NCI-H774 (cell line): ENCODE data around the gene RNASE13.

Experiments
- DNase-seq: peaks from one replicate; lab custom pipeline; 2025; lab: John Stamatoyannopoulos, UW

The RNASE13 gene

GRCh38 chr14:21034707-21035106 is at the start of gene RNASE13:
Gene RNASE13, minus strand, starts transcription at chr14:21034807. Its CDS starts 519 bp downstream, at chr14:21034288.
- DNase-seq, result no peak

- no peak for DNase-seq
These were observed 49.8 kb upstream of the RNASE13 start for GRCh38 chr14:21084396-21084795.

GRCh38 chr14:21083565-21084325 is 49.1 kb upstream of the RNASE13 start:
- DNase-seq, result no peak

GRCh38 chr14:21081521-21082142 is 47.0 kb upstream of the RNASE13 start:
- DNase-seq, result no peak

GRCh38 chr14:21078726-21079125 is 44.1 kb upstream of the RNASE13 start:
- no peak for DNase-seq

- no peak for DNase-seq
These were observed 43.7 kb upstream of the RNASE13 start for GRCh38 chr14:21078287-21078686.

- DNase-seq, result no peak
These were observed 43.1 kb upstream of the RNASE13 start for GRCh38 chr14:21077672-21078071.

- no peak for DNase-seq
These were observed 41.3 kb upstream of the RNASE13 start for GRCh38 chr14:21075719-21076437.

- DNase-seq, result no peak
These were observed 40.0 kb upstream of the RNASE13 start for GRCh38 chr14:21074398-21075272.

GRCh38 chr14:21073921-21074320 is 39.3 kb upstream of the RNASE13 start:
- no peak for DNase-seq

GRCh38 chr14:21072781-21073339 is 38.3 kb upstream of the RNASE13 start:
- DNase-seq, result peak; percentile 50

GRCh38 chr14:21072031-21072473 is 37.4 kb upstream of the RNASE13 start:
- DNase-seq, result no peak

GRCh38 chr14:21071225-21072030 is 36.8 kb upstream of the RNASE13 start:
- DNase-seq, result peak; percentile 78

- no peak for DNase-seq
These were observed 36.1 kb upstream of the RNASE13 start for GRCh38 chr14:21070610-21071224.

GRCh38 chr14:21070083-21070609 is 35.5 kb upstream of the RNASE13 start, which contains the start of gene ARHGEF40:
Gene ARHGEF40, plus strand, starts transcription at chr14:21070304. Its CDS starts 93 bp downstream, at chr14:21070397.
- DNase-seq, result peak; percentile 56

GRCh38 chr14:21069388-21070082 is 34.9 kb upstream of the RNASE13 start:
- DNase-seq, result no peak

- DNase-seq, result peak; percentile 55
These were observed 34.1 kb upstream of the RNASE13 start for GRCh38 chr14:21068521-21069387.

GRCh38 chr14:21066882-21067502 is 32.4 kb upstream of the RNASE13 start:
- DNase-seq, result no peak
